ENCODE results near the gene GUCY1A1.

GUCY1A1 gene

DNA sequence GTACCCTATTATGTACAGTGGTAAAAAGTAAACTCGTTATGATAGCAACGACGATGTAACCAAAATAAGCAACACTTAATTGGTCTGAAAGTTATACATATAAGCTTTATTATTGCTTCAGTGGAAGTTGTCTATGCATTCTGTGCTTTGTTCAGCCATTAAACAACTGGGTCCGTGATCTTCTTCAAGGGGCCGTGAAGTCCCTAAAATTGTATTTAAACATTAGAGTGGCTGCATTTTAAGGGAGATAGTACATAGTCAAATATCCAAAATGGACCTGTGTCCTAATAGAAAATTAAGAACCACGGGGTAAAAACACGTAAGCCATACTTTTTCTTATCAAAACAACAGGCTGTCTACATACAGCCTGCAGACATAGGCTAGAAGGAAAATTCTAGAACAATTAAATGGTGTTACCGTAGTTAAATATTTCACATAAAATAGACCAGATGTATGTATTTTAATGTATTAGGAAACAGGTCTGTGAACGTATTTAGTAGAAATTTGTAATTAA lies 2.1 kb downstream of the GUCY1A1 start:
- DNase-seq (ENCODE audit: low read depth) = no peak
- no peak overlapping the region for H3K4me3 ChIP-seq (ENCODE audit: low read depth, low read length)
- TF ChIP-seq, protein P1, sequence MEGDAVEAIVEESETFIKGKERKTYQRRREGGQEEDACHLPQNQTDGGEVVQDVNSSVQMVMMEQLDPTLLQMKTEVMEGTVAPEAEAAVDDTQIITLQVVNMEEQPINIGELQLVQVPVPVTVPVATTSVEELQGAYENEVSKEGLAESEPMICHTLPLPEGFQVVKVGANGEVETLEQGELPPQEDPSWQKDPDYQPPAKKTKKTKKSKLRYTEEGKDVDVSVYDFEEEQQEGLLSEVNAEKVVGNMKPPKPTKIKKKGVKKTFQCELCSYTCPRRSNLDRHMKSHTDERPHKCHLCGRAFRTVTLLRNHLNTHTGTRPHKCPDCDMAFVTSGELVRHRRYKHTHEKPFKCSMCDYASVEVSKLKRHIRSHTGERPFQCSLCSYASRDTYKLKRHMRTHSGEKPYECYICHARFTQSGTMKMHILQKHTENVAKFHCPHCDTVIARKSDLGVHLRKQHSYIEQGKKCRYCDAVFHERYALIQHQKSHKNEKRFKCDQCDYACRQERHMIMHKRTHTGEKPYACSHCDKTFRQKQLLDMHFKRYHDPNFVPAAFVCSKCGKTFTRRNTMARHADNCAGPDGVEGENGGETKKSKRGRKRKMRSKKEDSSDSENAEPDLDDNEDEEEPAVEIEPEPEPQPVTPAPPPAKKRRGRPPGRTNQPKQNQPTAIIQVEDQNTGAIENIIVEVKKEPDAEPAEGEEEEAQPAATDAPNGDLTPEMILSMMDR (IDR thresholded peaks at IDR 0.05; ENCODE audit: low read depth, low read length, missing control alignments) = no peak

DNA sequence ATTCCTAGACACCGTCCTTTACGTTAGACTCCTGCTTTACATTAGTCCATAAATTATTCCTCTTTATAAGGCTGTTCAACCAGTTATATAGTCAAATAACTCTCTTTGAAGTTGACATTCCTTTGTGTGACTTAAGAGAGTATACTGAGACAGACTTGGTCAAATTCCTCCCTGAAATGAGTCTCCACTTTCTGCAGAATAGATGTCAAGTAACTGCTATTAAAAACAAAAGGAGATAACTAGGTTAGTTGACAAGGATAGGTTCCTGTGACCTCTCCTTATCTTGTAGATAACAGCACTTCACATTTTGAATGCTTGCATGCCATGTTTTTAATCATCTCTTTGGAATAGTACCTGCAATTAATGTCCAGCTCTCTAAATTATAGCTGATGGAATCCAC lies 5.7 kb downstream of the GUCY1A1 start:
- H3K4me3 ChIP-seq (ENCODE audit: low read depth, low read length) = no peak overlapping the region
- DNase-seq (ENCODE audit: low read depth) = no peak
- TF ChIP-seq, protein P1 (IDR thresholded peaks at IDR 0.05; ENCODE audit: low read depth, low read length, missing control alignments) = no peak

GRCh38 chr4:155673453-155673979 lies 6.9 kb downstream of the GUCY1A1 start:
- TF ChIP-seq, protein P1 (IDR thresholded peaks at IDR 0.05; ENCODE audit: low read depth, low read length, missing control alignments) = no peak
- no peak overlapping the region for H3K4me3 ChIP-seq (ENCODE audit: low read depth, low read length)
- no peak for DNase-seq (ENCODE audit: low read depth)

GRCh38 chr4:155674669-155675071 lies 8.0 kb downstream of the GUCY1A1 start:
- TF ChIP-seq, protein P1 (IDR thresholded peaks at IDR 0.05; ENCODE audit: low read depth, low read length, missing control alignments) = no peak
- no peak overlapping the region for H3K4me3 ChIP-seq (ENCODE audit: low read depth, low read length)
- DNase-seq (ENCODE audit: low read depth) = no peak

DNA sequence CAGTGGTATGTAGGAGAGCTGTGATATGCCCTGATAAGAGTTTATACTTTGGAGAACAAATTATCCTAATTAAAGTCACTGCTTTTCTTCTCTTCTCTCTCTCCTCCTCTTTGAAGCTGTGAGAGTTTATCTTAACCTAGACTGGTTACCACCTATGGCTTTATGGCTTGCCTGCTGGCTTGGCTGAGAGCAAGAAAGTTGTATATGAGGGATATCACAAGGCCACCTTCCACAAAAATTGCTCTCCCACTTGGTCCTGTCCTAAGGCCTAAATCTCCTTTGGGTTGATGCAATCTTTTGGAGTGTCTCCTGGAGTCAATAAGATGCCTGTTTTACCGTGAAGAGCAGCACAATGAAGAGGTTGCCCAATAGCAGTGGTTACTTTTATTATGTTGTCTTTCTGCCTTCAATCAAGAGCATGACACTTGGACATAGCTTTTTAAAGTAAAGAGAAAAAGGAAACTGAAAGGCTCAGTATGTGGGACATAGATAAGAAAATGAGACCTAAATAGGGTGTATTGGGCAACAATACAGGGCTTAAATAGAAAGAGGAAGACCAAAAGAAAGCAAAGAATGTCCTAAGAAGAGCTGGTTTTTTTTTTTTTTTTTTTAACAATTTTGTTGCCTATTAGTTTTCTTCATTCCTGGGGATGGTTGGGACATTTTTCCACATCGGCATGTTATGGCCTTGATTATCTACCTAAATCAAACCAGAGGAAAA lies 9.2 kb downstream of the GUCY1A1 start:
- H3K4me3 ChIP-seq (ENCODE audit: low read depth, low read length) = no peak overlapping the region
- DNase-seq (ENCODE audit: low read depth) = no peak
- TF ChIP-seq, protein P1 (IDR thresholded peaks at IDR 0.05; ENCODE audit: low read depth, low read length, missing control alignments) = no peak

GRCh38 chr4:155676430-155676825 lies 9.8 kb downstream of the GUCY1A1 start:
- no peak for DNase-seq (ENCODE audit: low read depth)
- no peak overlapping the region for H3K4me3 ChIP-seq (ENCODE audit: low read depth, low read length)
- TF ChIP-seq, protein P1 (IDR thresholded peaks at IDR 0.05; ENCODE audit: low read depth, low read length, missing control alignments) = no peak

DNA sequence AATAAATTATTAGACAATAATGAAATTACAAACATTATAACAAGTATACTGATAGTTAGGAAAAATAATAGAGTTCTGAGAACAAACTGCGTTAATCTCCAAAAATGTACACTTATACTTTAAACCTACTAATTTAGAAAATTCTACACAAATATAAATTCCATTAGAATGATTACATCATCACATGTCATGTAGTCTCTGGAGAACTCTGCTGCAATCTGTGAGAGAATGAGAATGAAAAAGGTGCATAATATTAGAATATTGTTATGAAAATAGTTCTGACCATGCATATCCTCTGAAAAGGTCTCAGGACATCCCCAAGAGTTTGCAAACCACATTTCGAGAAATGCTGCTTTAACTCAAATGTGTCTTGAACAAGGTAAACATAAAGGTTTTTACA lies 11.4 kb downstream of the GUCY1A1 start:
- no peak overlapping the region for H3K4me3 ChIP-seq (ENCODE audit: low read depth, low read length)
- TF ChIP-seq, protein P1 (IDR thresholded peaks at IDR 0.05; ENCODE audit: low read depth, low read length, missing control alignments) = no peak
- DNase-seq (ENCODE audit: low read depth) = no peak
